K562 (cell line): Measurements from ENCODE around the gene CHN2. TPM values are rescaled to one million over a fixed set of nuclear protein-coding genes. Genes with fewer than 3 reads are reported as not detected.

Experiments used
- ATAC-seq: fragments of 200-7000 bp; cut with Tn5 transposase; 3 replicates; pipeline ENCODE4 v1.9.1; 2020; ENCODE audit warnings: moderate library complexity
- BruUV-seq: library from RNA; stranded (reverse); fragments of 400-500 nt; replicated peaks from 2 replicates; lab custom pipeline; 2021; lab: Mats Ljungman, UMichigan
- CTCF ChIA-PET: fragments of 300-600 bp; formaldehyde crosslinking; extraction: SDS; loops from one replicate; lab custom pipeline; 2021; ENCODE audit warnings: low intra/inter-chr PET ratio; lab: Yijun Ruan, JAX
- POLR2A ChIA-PET: fragments of 300-600, 350-650 bp; sonication (Branson Sonifier 250); formaldehyde crosslinking; extraction: SDS; loops from one replicate; lab custom pipeline; 2021; ENCODE audit warnings: antibody characterized with exemption, inconsistent platforms; lab: Yijun Ruan, JAX
- DNase-seq, 4 experiments: peaks; one replicate each; pipeline versions ENCODE4 v3.0.0 to v3.0.0-alpha.2; 2011 to 2018; ENCODE audit warnings: low spot score in 3 of 4, mixed read lengths in 3 of 4; ENCODE audit errors: extremely low read depth in 1 of 4
- FAIRE-seq: peaks from 2 replicates; lab custom pipeline; 2011; peaks lifted over from hg19 to GRCh38; lab: Jason Lieb, UNC
- H2AFZ ChIP-seq: 2 replicates; pipeline ENCODE4 v1.6.0; 2011; ENCODE audit warnings: low read depth, low read length, control low read depth, inconsistent platforms
- H3K27ac ChIP-seq: fragments of 200-600 bp; 3 replicates; pipeline ENCODE4 v1.8.0; 2011; ENCODE audit warnings: low read depth, mild to moderate bottlenecking, control low read depth, inconsistent platforms, low read length, moderate library complexity, mixed read lengths; ENCODE audit errors: extremely low read depth
- H3K27me3 ChIP-seq, 2 experiments: fragments of 300-600 bp in 1 of 2; 2 replicates in 1 of 2; 3 replicates in 1 of 2; pipeline versions ENCODE4 v1.6.0 to v1.8.0; 2011; ENCODE audit warnings: inconsistent platforms in 2 of 2, low read length in 2 of 2, mild to moderate bottlenecking in 1 of 2, mixed read lengths in 1 of 2, moderate library complexity in 1 of 2; ENCODE audit not compliant: control insufficient read depth in 2 of 2, insufficient read depth in 2 of 2
- H3K36me3 ChIP-seq: fragments of 300-600 bp; 3 replicates; pipeline ENCODE4 v1.8.0; 2011; ENCODE audit warnings: mild to moderate bottlenecking, low read length, inconsistent platforms; ENCODE audit not compliant: control insufficient read depth, insufficient read depth
- H3K4me1 ChIP-seq, 2 experiments: fragments of 200-600 bp in 1 of 2; replicated peaks in 1 of 2; 2 replicates in 1 of 2; 3 replicates in 1 of 2; pipeline versions ENCODE4 v1.5.1 to v1.8.0; 2011; ENCODE audit warnings: inconsistent platforms in 2 of 2, low read length in 2 of 2, mild to moderate bottlenecking in 1 of 2, mixed read lengths in 1 of 2, moderate library complexity in 1 of 2; ENCODE audit not compliant: control insufficient read depth in 2 of 2, insufficient read depth in 2 of 2
- H3K4me2 ChIP-seq: 2 replicates; pipeline ENCODE4 v1.6.1; 2011; ENCODE audit warnings: low read length, control low read depth, inconsistent platforms, mixed read lengths; ENCODE audit not compliant: insufficient read depth
- H3K4me3 ChIP-seq: fragments of 200-600 bp; sonication (generic), shearing (Covaris generic); 2 replicates; pipeline ENCODE4 v1.5.1; 2016; ENCODE audit warnings: control low read depth, inconsistent platforms
- H3K79me2 ChIP-seq: fragments of 200-600 bp; 3 replicates; pipeline ENCODE4 v1.8.0; 2011; ENCODE audit warnings: low read length, inconsistent platforms; ENCODE audit not compliant: control insufficient read depth, insufficient read depth
- H3K9ac ChIP-seq, 2 experiments: 2 replicates each; pipeline versions ENCODE4 v1.6.0 to v1.6.1; 2011; ENCODE audit warnings: low read depth in 2 of 2, low read length in 2 of 2, control low read depth in 1 of 2, inconsistent platforms in 1 of 2, mild to moderate bottlenecking in 1 of 2, mixed read lengths in 1 of 2; ENCODE audit not compliant: insufficient read depth in 1 of 2
- H3K9me1 ChIP-seq: one replicate; pipeline ENCODE4 v1.6.0; 2011; ENCODE audit warnings: inconsistent platforms, mild to moderate bottlenecking, low read length, moderate library complexity; ENCODE audit not compliant: control insufficient read depth, insufficient read depth
- H3K9me3 ChIP-seq: replicated peaks from 2 replicates; pipeline ENCODE4 v1.5.1; 2011; ENCODE audit warnings: low read depth, low read length, inconsistent platforms; ENCODE audit not compliant: control insufficient read depth, insufficient read depth
- H4K20me1 ChIP-seq: replicated peaks from 2 replicates; pipeline ENCODE4 v1.6.1; 2011; ENCODE audit warnings: low read length, inconsistent platforms, mixed read lengths; ENCODE audit not compliant: control insufficient read depth, insufficient read depth
- ARID3B ChIP-seq: fragments of 250-450 bp; sonication (Bioruptor Pico); IDR thresholded peaks from 2 replicates; pipeline ENCODE4 v1.4.0; 2020; ENCODE audit warnings: borderline replicate concordance
- EHMT2 ChIP-seq: fragments of 450-650 bp; IDR thresholded peaks from 2 replicates; pipeline ENCODE4 v1.6.1; 2018; ENCODE audit warnings: antibody characterized with exemption
- HNRNPK ChIP-seq: fragments of 200-400 bp; formaldehyde crosslinking; IDR thresholded peaks from one replicate; pipeline ENCODE4 v1.6.1; 2018; ENCODE audit warnings: mild to moderate bottlenecking, low read depth, low read length; ENCODE audit not compliant: poor library complexity, severe bottlenecking
- KLF10 ChIP-seq: fragments of 250-450 bp; sonication (Bioruptor Pico); IDR thresholded peaks from 2 replicates; pipeline ENCODE4 v1.6.1; 2021; ENCODE audit warnings: matching md5 sums
- MITF ChIP-seq: IDR thresholded peaks from 2 replicates; pipeline ENCODE4 v1.6.1; 2014; ENCODE audit warnings: antibody characterized with exemption
- NBN ChIP-seq: fragments of 450-650 bp; IDR thresholded peaks from 2 replicates; pipeline ENCODE4 v1.6.1; 2016; ENCODE audit warnings: low read depth, mild to moderate bottlenecking
- NFRKB ChIP-seq: fragments of 450-650 bp; IDR thresholded peaks from 2 replicates; pipeline ENCODE4 v1.6.1; 2016; ENCODE audit warnings: low read depth
- POLR2AphosphoS2 ChIP-seq: IDR thresholded peaks from 2 replicates; pipeline ENCODE4 v1.6.1; 2012; ENCODE audit warnings: low read length, improper control_type of control experiment
- POLR3A ChIP-seq: IDR thresholded peaks from 2 replicates; pipeline ENCODE4 v1.6.1; 2011; ENCODE audit warnings: borderline replicate concordance, mild to moderate bottlenecking, moderate library complexity; ENCODE audit not compliant: insufficient read length, insufficient read depth; ENCODE audit errors: extremely low read depth
- RAD21 ChIP-seq, 2 experiments: fragments of 250-450 bp in 1 of 2; fragments of 450-650 bp in 1 of 2; sonication (Bioruptor Pico) in 1 of 2; formaldehyde crosslinking in 1 of 2; IDR thresholded peaks in 1 of 2; conservative IDR thresholded peaks in 1 of 2; 2 replicates each; pipeline versions ENCODE4 v1.4.0 to v1.8.0; 2020 to 2022; ENCODE audit warnings: mild to moderate bottlenecking in 2 of 2, moderate library complexity in 1 of 2
- RFX5 ChIP-seq: IDR thresholded peaks from 2 replicates; pipeline ENCODE4 v1.6.1; 2011; ENCODE audit warnings: low read depth, mild to moderate bottlenecking, improper control_type of control experiment, low read length
- TSHZ1 ChIP-seq: fragments of 250-450 bp; sonication (Bioruptor Pico); IDR thresholded peaks from 2 replicates; pipeline ENCODE4 v1.4.0; 2020; ENCODE audit warnings: mild to moderate bottlenecking, moderate library complexity
- ZFX ChIP-seq: sonication (generic); formaldehyde crosslinking; IDR thresholded peaks from 2 replicates; pipeline ENCODE4 v1.8.0; 2022; ENCODE audit warnings: mild to moderate bottlenecking, missing genetic modification reagents, moderate library complexity
- ZNF217 ChIP-seq: sonication (generic); formaldehyde crosslinking; IDR thresholded peaks from 2 replicates; pipeline ENCODE4 v1.8.0; 2022; ENCODE audit warnings: mild to moderate bottlenecking, missing genetic modification reagents
- WGBS: fragments of 100-300 bp; shearing (Covaris generic); methylation state at CpG from one replicate; pipeline ENCODE4 v1.1.6; 2016; ENCODE audit warnings: low coverage, mixed read lengths; ENCODE audit not compliant: insufficient coverage; ENCODE audit errors: missing lambda C conversion rate; 5-methylcytosine and 5-hydroxymethylcytosine counted together
- in situ Hi-C: fragments of 300-500 bp; cut with MboI; formaldehyde crosslinking; loops from 4 replicates; pipeline ENCODE4 v1.15.0; 2018; ENCODE audit warnings: inconsistent platforms, mixed read lengths
- intact Hi-C: fragments of 100-400 bp; cut with micrococcal nuclease; formaldehyde crosslinking; loops from 2 replicates; pipeline ENCODE4 v1.14.2; 2022
- polyA plus RNA-seq, 8 experiments: library from polyadenylated mRNA; depleted of rRNA in 4 of 8; stranded (reverse) in 5 of 8; unstranded in 3 of 8; fragments of >200 nt; fragmentation: Nextera tagmentation in 2 of 8; fragmentation: Illumina TruSeq in 1 of 8; extraction: Ambion mirVana in 2 of 8; extraction: Trizol in 1 of 8; gene quantifications; 2 replicates each; pipeline versions ENCODE4 v1.2.1 to v1.2.3, GENCODE V29; 2011 to 2014; ENCODE audit warnings: inconsistent platforms in 1 of 8, missing spikeins in 1 of 8
- total RNA-seq, 7 experiments: library from RNA; depleted of rRNA in 6 of 7; stranded (reverse); fragments of >200 nt in 6 of 7; fragmentation: Illumina TruSeq in 2 of 7; extraction: Trizol in 2 of 7; gene quantifications; 2 replicates each; pipeline versions ENCODE4 v1.2.1 to v1.2.3, GENCODE V29; 2011 to 2021; ENCODE audit warnings: low replicate concordance in 1 of 7

The CHN2 gene
- total and polyA plus RNA-seq, 9 of the 15 experiments (the other 6 are each of a cell fraction or from before 2014, with no cell fraction given), result 0.12 to 2.1 (median 0.31) TPM; not detected in 1

- POLR2A ChIA-PET, result no interaction called here
- Histone ChIP-seq H3K27ac (no peak overlapping the region), H3K4me1 (no peaks in the 10 kb centered on the region)
- ATAC-seq, result no peak
- 7% methylated on average over 1 of the region's 1 CpG for WGBS
- TF ChIP-seq POLR2AphosphoS2 (no peak), NFRKB (no peak), RAD21 (CRISPR knock-in tag; conservative IDR thresholded peaks at IDR 0.05 in 1 of 2, IDR thresholded peaks at IDR 0.05 in 1 of 2) (no peak), KLF10 (CRISPR knock-in tag) (no peak), HNRNPK (no peak), TSHZ1 (no peak), MITF (no peak), RFX5 (no peak), ARID3B (CRISPR knock-in tag) (no peak), POLR3A (no peak), ZNF217 (CRISPR knock-in tag) (no peak), EHMT2 (no peak), ZFX (CRISPR knock-in tag) (no peak), NBN (no peak)
- TF ChIP-seq, all 486 proteins: peak for 0
- no peaks in the 10 kb centered on the region for H3K9me1 ChIP-seq
- CTCF ChIA-PET, result no interaction called here
- no peak overlapping the region for H3K4me2 ChIP-seq
- H4K20me1 ChIP-seq, result no peaks in the 10 kb centered on the region
- in situ Hi-C loops, result no loop called here
- H2AFZ ChIP-seq, result no peak overlapping the region
- H3K36me3 ChIP-seq, result no peaks in the 10 kb centered on the region
- H3K9me3 ChIP-seq, result no peaks in the 10 kb centered on the region
- H3K79me2 ChIP-seq, result no peaks in the 10 kb centered on the region
- no peaks in the 10 kb centered on the region for H3K27me3 ChIP-seq
- BruUV-seq, result no TSS peak
- H3K4me3 ChIP-seq, result no peak overlapping the region
- DNase-seq, result no peak
- intact Hi-C loops, result no loop called here
- FAIRE-seq, result no peak
- H3K9ac ChIP-seq, result no peak overlapping the region
Observed at GRCh38 chr7:29236071-29236580, 41.6 kb downstream of the CHN2 start.
